Measurements from ENCODE around the gene FTO.

FTO gene

DNA sequence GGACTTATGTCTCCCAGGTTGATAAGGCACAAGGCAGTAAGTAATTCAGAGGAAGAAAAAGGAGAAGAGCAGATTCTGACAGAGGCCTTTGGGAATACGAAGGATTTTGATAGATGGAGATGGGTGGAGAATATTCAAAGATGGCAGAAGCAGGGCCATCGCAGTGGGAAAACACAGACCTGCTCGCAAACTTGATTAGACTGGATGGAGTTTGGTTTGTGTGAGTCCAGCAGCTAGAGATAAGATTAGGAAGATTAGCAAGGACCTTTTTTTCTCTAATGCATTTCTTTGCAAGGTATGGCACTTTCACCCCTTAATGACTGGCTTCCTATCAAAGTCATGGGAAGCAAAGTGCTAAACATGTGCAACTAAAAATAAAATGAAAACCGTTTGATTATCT, 196.7 kb downstream of the FTO start:
- no peak for DNase-seq (ENCODE audit: low spot score)

- DNase-seq (ENCODE audit: low spot score), result no peak
Measured at GRCh38 chr16:53901408-53901807, 197.5 kb downstream of the FTO start.

DNA sequence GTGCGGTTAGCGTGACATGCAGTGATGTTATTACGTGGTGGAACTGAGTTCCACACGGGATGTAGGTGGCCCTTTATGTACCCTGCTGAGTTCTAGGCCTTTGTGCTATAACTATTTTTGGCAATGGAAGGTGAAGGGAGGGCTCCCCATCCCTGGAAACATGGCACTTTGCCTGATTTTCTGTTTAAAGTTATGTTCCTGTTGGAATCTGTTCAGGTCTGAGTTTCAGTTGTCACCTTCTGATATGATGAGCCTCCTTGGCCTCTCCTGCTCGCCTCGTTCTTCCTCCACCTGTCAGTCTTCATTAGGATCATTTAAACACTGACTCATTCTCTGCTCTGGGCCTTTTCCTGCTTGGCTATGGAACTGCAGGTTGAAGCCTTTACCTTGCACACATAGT, 200.6 kb downstream of the FTO start:
- peak; percentile 13 for DNase-seq (ENCODE audit: low spot score)

- no peak for DNase-seq (ENCODE audit: low spot score)
Measured at GRCh38 chr16:53905028-53905427, 201.1 kb downstream of the FTO start.

- no peak for DNase-seq (ENCODE audit: low spot score)
Measured at GRCh38 chr16:53908731-53909130, 204.8 kb downstream of the FTO start.

DNA sequence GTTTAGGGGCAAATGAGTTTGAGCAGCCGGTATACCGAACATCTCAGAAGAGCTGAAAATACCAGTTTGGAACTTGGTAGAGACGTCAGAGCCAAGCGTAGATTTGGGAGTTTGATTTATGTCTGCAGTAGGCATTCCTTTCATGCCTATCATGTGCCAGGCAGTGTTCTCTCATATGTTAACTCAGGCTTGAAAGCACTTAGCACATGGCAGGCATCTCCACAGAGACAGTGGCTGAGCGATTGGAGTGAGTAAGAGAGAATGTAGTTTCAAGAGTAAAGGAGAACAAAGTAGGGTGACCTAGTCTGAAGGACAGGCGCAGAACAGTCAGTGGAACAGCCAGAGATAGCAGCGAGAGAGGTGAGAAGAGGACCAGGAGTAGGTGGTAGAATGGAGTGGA, 207.0 kb downstream of the FTO start:
- peak; percentile 33 for DNase-seq (ENCODE audit: low spot score)

DNA sequence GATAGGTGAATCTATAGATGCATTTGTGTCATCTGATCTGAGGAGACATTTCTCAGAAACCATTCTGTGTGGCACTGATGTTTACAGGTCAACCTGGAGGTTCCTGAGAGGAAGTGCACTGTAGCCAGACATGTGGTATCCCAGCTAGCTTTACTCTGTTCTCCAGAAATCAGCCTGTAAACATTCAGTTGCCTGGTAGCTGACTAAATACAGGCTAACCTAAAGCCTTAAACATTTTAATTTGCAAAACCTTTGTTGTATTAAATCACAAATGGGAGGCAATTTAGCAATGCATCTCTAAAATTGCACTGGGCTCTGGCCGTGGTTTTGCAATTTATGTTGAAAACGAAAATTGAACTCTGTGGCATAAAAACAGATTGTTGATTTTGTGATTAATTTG, 207.6 kb downstream of the FTO start:
- no peak for DNase-seq (ENCODE audit: low spot score)

DNA sequence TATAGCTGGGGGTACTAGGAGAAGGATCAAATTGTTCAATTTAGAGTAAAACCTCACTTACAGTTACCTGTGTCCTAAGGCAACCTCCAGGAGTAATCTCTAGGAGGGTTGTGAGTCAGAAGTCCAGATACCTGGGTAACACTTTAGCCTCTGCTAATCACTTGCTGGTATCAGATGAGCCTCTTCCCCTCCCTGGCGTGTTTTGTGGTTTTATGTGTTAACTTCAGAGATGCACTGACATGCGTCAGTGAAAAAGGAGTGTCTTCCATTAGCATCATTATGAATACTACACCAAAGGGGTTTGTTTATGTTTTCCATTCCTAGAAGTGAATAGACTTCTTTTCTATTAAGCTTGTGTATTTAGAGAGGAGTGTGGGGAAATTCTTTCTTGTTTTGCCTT, 208.2 kb downstream of the FTO start:
- peak; percentile 42 for DNase-seq (ENCODE audit: low spot score)

GRCh38 chr16:53913099-53913870, 209.3 kb downstream of the FTO start:
- DNase-seq (ENCODE audit: low spot score), result peak; percentile 38

DNA sequence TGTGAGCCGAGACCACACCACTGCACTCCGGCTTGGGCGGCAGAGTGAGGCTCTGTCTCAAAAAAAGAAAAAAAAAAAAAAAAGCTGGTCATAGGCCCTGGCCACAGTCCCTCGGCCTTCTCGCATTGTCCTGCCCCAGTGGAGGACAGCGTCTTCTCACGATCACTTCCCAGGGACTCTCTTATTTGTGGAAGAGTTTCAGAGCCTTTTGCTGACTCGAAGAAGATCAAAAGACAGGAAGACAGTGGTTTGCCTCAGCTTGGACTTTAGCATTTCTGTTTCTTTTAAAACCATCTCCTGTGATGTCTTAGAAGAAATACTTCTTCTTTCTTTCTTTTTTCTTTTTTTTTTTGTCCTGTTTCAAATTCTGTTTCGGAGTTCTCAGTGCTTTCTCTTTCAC, 210.0 kb downstream of the FTO start:
- no peak for DNase-seq (ENCODE audit: low spot score)

- DNase-seq (ENCODE audit: low spot score), result no peak
Measured at GRCh38 chr16:53914736-53915135, 210.8 kb downstream of the FTO start.

- no peak for DNase-seq (ENCODE audit: low spot score)
Measured at GRCh38 chr16:53915452-53916160, 211.7 kb downstream of the FTO start.

- no peak for DNase-seq (ENCODE audit: low spot score)
Measured at GRCh38 chr16:53920988-53921387, 217.0 kb downstream of the FTO start.

GRCh38 chr16:53922067-53922806, 218.3 kb downstream of the FTO start:
- no peak for DNase-seq (ENCODE audit: low spot score)

DNA sequence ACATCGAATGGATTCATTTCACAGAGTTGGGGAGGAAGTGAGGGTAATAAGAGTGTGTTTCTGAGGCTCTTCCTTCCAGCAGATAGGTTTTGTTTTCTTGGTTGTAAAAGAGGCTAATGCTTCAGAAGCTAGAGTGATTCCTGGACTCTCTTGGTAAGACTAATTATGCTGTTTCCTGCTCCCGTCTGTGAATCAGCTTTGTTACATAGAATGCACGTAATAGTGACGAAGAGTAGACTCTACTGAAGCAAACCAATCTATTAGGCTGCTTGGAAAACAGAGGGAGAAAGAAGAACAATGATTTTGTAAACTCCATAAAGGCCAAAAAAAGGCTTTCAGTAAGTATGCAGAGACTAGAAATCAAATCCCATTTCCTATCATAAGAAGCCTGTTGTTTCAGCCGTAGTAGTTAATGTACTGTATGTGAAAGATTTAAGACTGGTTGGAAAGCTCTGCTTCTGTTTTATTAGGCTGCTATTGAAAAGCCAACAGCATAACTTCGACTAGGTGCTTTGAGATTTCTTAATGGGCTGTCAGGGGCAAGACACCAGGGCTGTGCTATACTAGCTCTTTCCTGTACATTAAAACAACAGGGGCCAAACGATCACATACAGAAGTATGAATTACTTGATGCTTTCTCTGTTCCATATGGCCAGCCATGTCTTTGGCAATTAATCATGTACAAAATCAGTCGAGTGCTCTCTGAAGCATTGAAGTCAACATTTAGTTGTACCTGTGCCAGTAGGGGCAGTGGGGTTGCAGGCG, 219.0 kb downstream of the FTO start:
- no peak for DNase-seq (ENCODE audit: low spot score)

DNA sequence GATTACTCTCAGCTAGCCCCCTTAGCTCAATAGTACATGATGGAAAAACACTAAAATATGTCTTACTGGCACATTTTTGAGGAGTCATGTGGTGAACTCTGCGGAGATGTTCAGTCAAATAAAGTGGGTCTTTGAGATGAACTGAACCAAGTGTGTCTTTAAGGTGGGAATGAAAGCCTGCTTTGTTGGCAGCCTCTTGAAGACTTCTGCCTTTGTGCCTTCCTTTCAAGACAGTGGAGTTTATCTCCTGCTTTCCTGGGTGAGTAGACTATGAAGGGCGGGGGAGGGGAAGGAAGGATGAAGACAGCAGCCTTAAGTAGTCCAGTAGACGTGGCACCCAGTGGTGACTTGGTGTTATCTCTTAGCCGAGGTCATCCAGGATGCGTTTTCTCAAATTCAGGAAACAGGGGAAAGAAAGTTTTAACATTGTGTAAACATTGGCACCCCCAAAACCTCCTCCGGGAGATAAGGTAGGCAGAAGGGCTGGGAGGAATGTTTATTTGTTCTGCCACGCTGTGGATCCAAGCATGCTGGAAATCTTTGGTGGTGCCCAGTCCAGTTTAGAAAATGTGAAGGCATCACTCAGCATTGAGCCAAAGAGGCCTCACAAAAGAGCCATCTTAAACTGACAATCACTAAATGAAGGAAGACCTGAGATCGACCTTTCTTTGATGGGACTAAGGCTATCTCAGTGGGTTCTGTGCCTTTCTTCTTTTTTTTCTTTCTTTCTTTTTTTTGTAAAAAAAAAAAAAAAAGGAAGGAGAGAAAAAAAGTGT, 220.6 kb downstream of the FTO start:
- no peak for DNase-seq (ENCODE audit: low spot score)

DNA sequence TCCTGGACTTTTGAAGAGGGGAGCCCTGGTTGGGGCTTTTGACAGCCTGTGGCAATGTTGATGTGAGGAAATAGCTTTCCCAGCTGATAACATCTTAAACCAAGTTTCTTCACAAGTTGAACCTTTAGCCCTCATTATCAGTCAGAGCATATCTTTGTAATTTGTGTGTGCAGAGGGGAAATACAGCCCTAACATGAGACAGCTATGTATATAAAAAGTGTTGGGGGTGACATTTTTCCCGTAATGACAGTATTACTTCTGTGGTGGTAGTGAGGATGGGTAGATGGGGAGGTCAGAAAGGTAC, 221.1 kb downstream of the FTO start:
- no peak for DNase-seq (ENCODE audit: low spot score)

- no peak for DNase-seq (ENCODE audit: low spot score)
Measured at GRCh38 chr16:53925526-53925925, 221.6 kb downstream of the FTO start.

DNA sequence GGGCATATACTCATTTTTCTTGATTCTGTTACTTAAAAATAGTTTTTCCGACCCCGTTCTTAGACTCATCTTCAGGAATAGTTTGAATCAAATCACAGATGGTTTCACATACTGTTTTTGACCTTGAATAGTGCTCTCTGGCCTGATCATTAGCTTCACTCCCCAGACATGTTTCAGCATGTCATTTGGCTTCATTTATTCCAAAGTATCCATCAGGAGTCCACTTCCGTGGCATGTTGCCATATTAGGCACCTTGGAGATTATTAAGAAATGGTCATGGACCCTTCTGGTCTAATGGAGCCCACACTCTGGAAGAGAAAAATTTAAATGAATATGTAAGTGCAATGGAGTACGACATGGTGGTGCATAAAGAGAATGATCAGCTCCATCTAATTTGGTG, 222.3 kb downstream of the FTO start:
- no peak for DNase-seq (ENCODE audit: low spot score)

DNA sequence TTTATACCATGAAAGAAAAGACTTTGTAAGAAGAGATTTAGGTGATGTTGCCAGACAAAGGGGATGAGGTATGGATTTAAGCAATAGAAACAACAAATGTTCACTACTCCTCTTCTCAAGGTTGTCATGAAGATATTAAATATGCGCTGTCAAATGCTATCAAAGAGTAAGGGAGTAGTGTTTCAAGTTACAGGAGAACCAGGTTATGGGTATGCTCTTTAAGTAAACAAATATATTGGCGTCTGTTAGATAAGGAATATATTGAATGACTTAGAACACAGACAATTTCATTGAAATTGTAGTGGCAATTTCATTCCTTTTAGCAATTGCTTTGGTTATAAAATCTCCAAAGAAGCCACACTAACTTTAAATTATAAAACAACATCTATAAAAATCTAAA, 229.0 kb downstream of the FTO start:
- DNase-seq (ENCODE audit: low spot score), result no peak

DNA sequence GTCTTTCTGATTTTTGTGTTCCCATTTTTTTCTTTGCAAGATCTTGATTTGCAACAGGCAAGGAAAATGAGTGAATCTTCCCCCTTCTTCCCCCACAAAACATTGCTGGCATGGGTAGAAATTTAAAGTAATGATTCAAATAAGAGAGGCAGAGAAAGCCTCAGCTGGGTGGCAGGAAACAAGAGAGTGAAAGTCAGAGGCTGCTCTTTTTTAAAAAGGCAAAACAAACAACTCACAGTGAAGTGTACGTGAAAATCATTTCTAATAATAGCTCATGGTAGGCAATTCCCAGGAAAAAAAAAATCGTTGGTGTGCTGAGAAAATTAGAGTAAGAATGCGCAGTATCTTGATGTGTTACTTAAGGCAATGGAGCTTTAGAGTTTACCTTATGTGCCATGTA, 229.5 kb downstream of the FTO start:
- no peak for DNase-seq (ENCODE audit: low spot score)

DNA sequence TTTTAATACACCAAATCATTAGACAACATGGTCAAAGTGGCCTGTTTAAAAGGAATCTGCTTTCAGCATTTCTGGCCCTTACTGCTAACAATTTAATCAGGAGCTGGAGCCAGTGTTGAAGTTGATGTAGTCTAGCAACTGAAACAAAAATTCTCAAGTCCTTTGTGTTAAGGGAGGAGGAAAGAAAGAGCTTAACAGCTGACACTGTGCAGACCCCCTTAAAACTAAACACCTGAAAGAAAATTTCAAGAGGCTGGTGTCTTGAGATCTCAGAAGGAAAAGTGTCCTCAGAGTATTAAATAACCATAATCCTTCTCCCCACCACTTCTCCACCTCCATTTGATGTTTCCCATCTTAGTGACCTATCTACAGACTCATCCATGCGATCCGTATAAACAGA, 232.1 kb downstream of the FTO start:
- no peak for DNase-seq (ENCODE audit: low spot score)

All from kidney tubule cell (primary cell).